ENCODE data around the gene ANXA1. TPM values are rescaled to one million over a fixed set of nuclear protein-coding genes. Genes with fewer than 3 reads are reported as not detected.

Gene ANXA1
- total and polyA plus RNA-seq, 2 donors (not counting 3 experiments of a cell fraction or from before 2014, with no cell fraction given) = 403 to 525 TPM

DNA sequence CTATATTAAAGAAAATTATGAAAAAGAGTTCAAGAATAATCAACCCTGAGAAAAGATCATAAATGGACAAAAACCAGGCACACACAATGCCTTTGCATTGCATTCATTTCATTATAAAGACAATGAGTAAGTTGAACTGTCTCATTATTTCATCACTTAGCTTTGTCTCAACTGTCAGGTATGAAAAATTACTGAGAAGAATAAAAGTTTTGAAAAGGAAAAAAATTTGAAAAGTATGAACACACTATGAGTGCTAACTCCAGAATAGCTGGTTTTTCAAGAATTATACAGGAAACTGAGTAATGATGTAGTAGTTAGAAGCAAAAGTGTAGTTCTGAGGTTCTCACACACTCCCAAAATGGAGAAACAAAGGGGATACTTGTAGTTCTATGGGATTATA is 16.3 kb upstream of the ANXA1 start:
- FAIRE-seq = no peak

More for the DNA sequence above, 16.3 kb upstream of the ANXA1 start:
- POLR2A ChIA-PET = no interaction called here
- Histone ChIP-seq H3K27me3 (ENCODE audit: control insufficient read depth in 2 of 2, insufficient read depth in 2 of 2, low read length in 2 of 2) (no peaks in the 10 kb centered on the region), H3K4me1 (ENCODE audit: control insufficient read depth, extremely low read depth, insufficient read depth, low read length) (peaks cover 27% of the 10 kb centered on the region), H4K20me1 (replicated peaks; ENCODE audit: control insufficient read depth, extremely low read depth, insufficient read depth, low read length) (no peaks in the 10 kb centered on the region), H3K9me1 (replicated peaks; ENCODE audit: control insufficient read depth, extremely low read depth, insufficient read depth, low read length) (no peaks in the 10 kb centered on the region), H3K36me3 (ENCODE audit: control insufficient read depth in 2 of 2, extremely low read depth in 1 of 2, insufficient read depth in 2 of 2, low read length in 2 of 2) (no peaks in the 10 kb centered on the region), H2AFZ (ENCODE audit: low read depth, low read length) (no peak overlapping the region), H3K9me3 (replicated peaks; ENCODE audit: control insufficient read depth, insufficient read depth, low read length) (no peaks in the 10 kb centered on the region), H3K79me2 (ENCODE audit: control insufficient read depth, insufficient read depth, low read length) (no peaks in the 10 kb centered on the region), H3K4me2 (ENCODE audit: insufficient read depth, low read length) (peak overlapping the region; percentile 3), H3K4me3 (replicated peaks in 1 of 3; ENCODE audit: insufficient read depth in 1 of 3, low read depth in 1 of 3, low read length in 3 of 3) (no peak overlapping the region), H3K27ac (ENCODE audit: insufficient read depth, low read depth, low read length) (no peak overlapping the region), H3K9ac (replicated peaks; ENCODE audit: extremely low read depth, insufficient read depth, low read length) (no peak overlapping the region)
- dilution Hi-C loops (cut with MboI; ENCODE audit: extremely low pct_ligation_motif_present, low sequenced_read_pairs) = no loop called here
- intact Hi-C loops (cut with micrococcal nuclease) = no loop called here
- CTCF ChIA-PET = interaction anchor here (1.2 to 2.2 kb wide), 2 partner anchors 9 to 14 kb away, joined by 3 to 7 read pairs; no protein-coding TSS in a partner anchor
- BruUV-seq (replicated peaks) = no TSS peak
- no peak for DNase-seq (ENCODE audit: low read depth, low spot score)
- TF ChIP-seq EZH2 (IDR thresholded peaks at IDR 0.05; ENCODE audit: borderline replicate concordance, low read depth, low read length, severe bottlenecking) (no peak), JUN (IDR thresholded peaks at IDR 0.05; ENCODE audit: borderline replicate concordance, insufficient read depth, insufficient read length, low read depth) (no peak), GATA2 (IDR thresholded peaks at IDR 0.05; ENCODE audit: insufficient read depth, insufficient read length, low read depth, low read length) (no peak), POLR2AphosphoS5 (IDR thresholded peaks at IDR 0.05; ENCODE audit: insufficient read depth, low read depth, low read length) (no peak), MYC (IDR thresholded peaks at IDR 0.05; ENCODE audit: low read depth, low read length) (no peak), POLR2A (IDR thresholded peaks at IDR 0.05; ENCODE audit: low read depth, low read length) (no peak), FOS (IDR thresholded peaks at IDR 0.05; ENCODE audit: borderline replicate concordance, insufficient read depth, low read length) (no peak)
- TF ChIP-seq, protein P1, sequence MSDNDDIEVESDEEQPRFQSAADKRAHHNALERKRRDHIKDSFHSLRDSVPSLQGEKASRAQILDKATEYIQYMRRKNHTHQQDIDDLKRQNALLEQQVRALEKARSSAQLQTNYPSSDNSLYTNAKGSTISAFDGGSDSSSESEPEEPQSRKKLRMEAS (IDR thresholded peaks at IDR 0.05; ENCODE audit: insufficient read depth, insufficient read length) = no peak
- TF ChIP-seq, protein P2, sequence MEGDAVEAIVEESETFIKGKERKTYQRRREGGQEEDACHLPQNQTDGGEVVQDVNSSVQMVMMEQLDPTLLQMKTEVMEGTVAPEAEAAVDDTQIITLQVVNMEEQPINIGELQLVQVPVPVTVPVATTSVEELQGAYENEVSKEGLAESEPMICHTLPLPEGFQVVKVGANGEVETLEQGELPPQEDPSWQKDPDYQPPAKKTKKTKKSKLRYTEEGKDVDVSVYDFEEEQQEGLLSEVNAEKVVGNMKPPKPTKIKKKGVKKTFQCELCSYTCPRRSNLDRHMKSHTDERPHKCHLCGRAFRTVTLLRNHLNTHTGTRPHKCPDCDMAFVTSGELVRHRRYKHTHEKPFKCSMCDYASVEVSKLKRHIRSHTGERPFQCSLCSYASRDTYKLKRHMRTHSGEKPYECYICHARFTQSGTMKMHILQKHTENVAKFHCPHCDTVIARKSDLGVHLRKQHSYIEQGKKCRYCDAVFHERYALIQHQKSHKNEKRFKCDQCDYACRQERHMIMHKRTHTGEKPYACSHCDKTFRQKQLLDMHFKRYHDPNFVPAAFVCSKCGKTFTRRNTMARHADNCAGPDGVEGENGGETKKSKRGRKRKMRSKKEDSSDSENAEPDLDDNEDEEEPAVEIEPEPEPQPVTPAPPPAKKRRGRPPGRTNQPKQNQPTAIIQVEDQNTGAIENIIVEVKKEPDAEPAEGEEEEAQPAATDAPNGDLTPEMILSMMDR (IDR thresholded peaks at IDR 0.05; ENCODE audit: extremely low read depth in 1 of 2, insufficient read depth in 1 of 2, low read depth in 1 of 2, low read length in 2 of 2) = no peak
